Measurements from ENCODE around the gene PLPP2.

Gene PLPP2

GRCh38 chr19:313988-314815, 23.0 kb upstream of the PLPP2 start:
- DNase-seq, result no peak

- DNase-seq, result no peak
Measured at GRCh38 chr19:313169-313987, 22.2 kb upstream of the PLPP2 start.

- DNase-seq, result no peak
Measured at GRCh38 chr19:311813-312261, 20.6 kb upstream of the PLPP2 start.

DNA sequence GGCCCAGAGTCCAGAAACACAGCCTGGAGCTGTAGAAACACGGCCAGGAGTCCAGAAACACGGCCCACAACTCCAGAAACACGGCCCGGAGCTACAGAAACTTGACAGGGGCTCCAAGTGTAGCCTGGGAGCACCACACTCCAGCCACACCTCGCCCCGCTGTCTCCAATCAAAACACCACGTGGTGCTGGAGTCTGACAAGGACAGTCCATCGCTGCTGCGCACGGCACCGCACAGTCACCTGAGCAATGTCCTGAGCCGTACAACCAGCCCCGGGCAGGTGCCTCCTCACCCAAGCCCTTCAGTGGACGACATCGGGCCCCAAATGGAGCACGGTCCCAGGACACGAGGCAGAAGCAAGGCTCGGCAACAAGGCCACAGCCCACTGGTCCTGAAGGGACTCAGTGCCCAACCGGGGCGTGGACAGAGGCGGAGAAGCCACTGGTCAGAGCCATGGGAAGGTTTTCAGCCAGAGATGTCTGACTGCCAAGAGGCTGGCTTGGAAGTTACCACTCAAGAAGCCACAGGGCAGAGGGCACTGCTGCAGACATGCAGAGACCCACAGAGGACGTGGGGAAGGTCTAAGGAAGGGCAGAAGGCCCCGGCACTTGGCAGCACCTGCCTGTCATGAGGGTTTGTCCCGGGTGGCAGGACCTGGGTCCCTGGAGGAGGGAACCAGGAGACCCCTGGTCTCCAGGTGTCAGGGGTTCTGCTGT, 19.7 kb upstream of the PLPP2 start:
- DNase-seq, result no peak

GRCh38 chr19:310141-310651, 19.0 kb upstream of the PLPP2 start:
- no peak for DNase-seq

DNA sequence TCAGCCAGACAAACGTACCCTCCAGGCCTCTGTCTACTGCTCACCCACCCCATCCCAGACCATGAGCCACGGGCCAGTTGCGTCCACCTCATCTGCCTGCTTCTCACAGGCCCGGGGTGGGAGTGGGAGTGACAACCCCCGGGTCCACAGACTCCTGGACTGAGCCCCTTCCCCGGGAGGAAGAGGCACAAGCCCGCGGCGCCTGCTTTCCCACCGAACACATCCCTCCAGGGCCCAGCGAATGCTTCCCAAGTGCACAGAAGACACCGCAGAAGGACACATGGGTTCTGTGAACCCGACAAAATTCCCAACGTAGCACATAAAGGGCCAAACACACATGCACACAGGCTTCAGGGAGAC, 18.0 kb upstream of the PLPP2 start:
- no peak for DNase-seq

GRCh38 chr19:308471-309205, 17.4 kb upstream of the PLPP2 start:
- DNase-seq, result no peak

DNA sequence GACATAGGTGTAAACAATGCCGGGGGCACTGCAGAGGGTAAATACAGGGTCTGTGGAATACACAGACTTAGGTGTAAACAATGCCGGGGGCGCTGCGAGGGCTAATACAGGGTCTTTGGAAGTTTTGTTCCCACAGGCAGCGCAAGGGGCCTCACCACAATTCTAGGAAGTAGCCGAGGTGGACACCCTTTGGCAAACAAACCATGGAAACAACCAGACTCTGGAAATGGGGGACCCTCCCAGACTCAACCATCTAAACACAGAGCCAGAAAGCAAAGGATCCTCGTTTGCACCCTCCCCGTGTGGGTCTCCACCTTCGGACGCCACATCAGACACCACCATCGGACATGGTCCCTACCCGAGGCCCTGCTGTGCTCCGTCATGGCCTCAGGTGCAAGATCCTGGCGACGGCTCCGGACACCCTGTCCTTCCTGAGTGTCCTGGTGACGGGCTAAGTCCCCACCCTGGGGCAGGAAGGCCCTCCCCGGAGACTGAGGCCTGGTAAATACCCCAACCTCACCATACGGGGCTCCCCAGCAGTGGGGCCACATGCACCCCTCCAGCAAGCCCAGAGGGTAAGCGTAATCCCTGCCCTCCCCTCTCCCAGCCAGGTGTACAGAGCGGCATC, 16.7 kb upstream of the PLPP2 start:
- DNase-seq, result no peak

DNA sequence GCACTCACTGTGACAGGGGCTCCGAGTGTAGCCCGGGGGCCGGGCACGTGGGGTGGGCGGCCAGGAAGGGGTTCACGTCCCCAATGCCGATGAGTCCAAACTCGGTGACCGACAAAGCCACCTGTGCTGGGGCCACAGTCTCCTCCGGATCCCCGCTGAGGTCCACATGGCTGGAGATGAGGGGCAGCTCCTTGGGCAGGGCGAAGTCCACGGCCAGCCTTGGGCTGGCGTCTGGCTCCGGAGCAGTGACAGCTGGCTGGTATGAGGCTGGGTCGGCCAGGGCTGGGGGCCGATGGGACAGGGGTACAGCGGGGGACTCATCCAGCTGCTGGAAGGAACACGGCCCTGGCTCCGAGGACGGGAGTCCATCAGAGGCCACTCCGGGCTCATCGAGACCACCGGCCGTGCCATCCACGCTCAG, 15.9 kb upstream of the PLPP2 start:
- no peak for DNase-seq

- DNase-seq, result no peak
Measured at GRCh38 chr19:306151-306900, 15.1 kb upstream of the PLPP2 start.

- DNase-seq, result no peak
Measured at GRCh38 chr19:305240-306150, 14.3 kb upstream of the PLPP2 start.

DNA sequence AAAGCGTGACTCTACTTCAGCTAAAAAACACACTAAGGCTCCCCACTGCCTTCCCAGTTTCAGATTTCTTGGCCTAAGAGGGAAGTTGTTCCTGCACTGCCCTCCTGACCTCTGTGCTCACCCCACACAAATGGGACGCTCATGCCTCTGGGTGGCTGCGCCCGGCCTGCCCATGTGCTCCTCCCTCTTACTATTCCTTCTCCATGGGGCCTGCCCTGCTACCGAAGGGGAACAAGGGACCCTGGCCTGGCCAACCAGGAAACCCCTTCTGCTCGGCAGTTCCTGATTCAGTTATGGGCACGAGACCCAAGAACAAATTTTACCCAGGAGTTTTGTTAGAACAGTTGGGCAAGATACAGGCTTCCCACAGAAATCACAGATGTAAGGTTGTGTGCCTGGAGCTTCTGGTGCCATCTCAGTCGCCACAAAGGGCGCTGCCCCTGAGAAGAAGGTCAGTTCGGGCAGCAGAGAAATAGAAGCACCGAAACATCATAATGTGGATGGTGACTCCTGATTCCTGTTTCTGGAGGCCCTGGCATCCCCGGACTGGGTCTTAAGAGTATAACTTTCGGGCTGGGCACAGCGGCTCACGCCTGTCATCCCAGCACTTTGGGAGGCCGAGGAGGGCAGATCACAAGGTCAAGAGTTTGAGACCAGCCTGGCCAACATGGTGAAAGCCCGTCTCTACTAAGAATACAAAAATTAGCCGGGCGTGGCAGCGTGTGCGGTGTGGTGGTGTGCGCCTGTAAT, 5.4 kb upstream of the PLPP2 start:
- DNase-seq, result no peak

- no peak for DNase-seq
Measured at GRCh38 chr19:295687-296370, 4.6 kb upstream of the PLPP2 start.

GRCh38 chr19:294946-295686, 3.9 kb upstream of the PLPP2 start:
- no peak for DNase-seq

GRCh38 chr19:294341-294945, 3.2 kb upstream of the PLPP2 start:
- no peak for DNase-seq

- DNase-seq, result no peak
Measured at GRCh38 chr19:293436-294110, 2.4 kb upstream of the PLPP2 start.

DNA sequence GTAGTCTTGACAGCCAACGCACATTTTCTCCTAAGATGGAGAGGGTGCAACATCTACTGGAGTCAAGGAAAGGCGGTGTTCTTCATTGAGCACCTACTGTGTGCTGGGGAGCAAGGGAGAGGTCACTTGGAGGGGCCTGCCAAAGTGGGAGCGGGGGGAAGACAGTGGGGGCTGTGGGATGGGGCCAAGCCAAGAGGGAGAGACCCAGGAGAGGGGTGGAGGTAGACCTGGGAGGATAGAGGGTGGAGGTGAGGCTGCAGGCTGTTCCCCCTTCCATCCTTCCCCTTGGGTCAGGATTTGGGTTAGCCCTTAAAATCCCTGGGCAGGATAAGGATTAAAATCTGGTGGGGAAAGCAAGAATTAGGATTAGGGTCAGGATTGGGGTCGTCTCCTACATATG, 1.7 kb upstream of the PLPP2 start:
- DNase-seq, result no peak

Data from DMS 273 treated with DMSO at 0.1 percent for 48 hours (cell line).